ENCODE data around the gene SLC43A3. TPM values are rescaled to one million over a fixed set of nuclear protein-coding genes. Genes with fewer than 3 reads are reported as not detected.

Gene SLC43A3
- total and polyA plus RNA-seq, 9 of the 15 experiments (the other 6 are each of a cell fraction or from before 2014, with no cell fraction given) = 63.7 to 281 (median 139) TPM

- TF ChIP-seq SFPQ (IDR thresholded peaks at IDR 0.05; ENCODE audit: low read depth, low read length) (no peak), DPF2 (IDR thresholded peaks at IDR 0.05) (peak; percentile 38; the same call in 1 of the 2 replicates), ZFPM2 (CRISPR knock-in tag; IDR thresholded peaks at IDR 0.05) (no peak), NFATC3 (IDR thresholded peaks at IDR 0.05) (no peak), ZBTB8A (IDR thresholded peaks at IDR 0.05; ENCODE audit: partially characterized antibody) (no peak), SUPT5H (IDR thresholded peaks at IDR 0.05) (no peak), RAD51 (IDR thresholded peaks at IDR 0.05; ENCODE audit: borderline replicate concordance, low read depth) (no peak), JUND (IDR thresholded peaks at IDR 0.05; ENCODE audit: borderline replicate concordance, low read depth, low read length) (peak; percentile 42; the same call in 1 of the 2 replicates), JUND (tag; IDR thresholded peaks at IDR 0.05; ENCODE audit: borderline replicate concordance, low read depth, low read length) (no peak; the same call in 2 of the 3 replicates), MIER1 (IDR thresholded peaks at IDR 0.05; ENCODE audit: low read depth) (no peak), ARID1B (IDR thresholded peaks at IDR 0.05) (peak; percentile 56; the same call in 1 of the 2 replicates)
Measured at GRCh38 chr11:57390535-57390934, 36.4 kb downstream of the SLC43A3 start, which contains the start of gene PRG2 (continued).

Data from K562 (cell line).